GM21737 (cell line): ENCODE measurements around the gene RASGRP1.
A peak's percentile ranks its signal among the peaks of the same experiment; 100 is the strongest.

Experiments used
- ATAC-seq: cut with Tn5 transposase; IDR thresholded peaks from one replicate; pipeline ENCODE4 v1.9.1; 2021; ENCODE audit warnings: mild to moderate bottlenecking, moderate library complexity; ENCODE audit not compliant: unreplicated experiment

Gene RASGRP1

GRCh38 chr15:38463893-38464292 lies 100.7 kb downstream of the RASGRP1 start:
- no peak for ATAC-seq

GRCh38 chr15:38461066-38461833 lies 103.4 kb downstream of the RASGRP1 start:
- peak; percentile 51 for ATAC-seq

GRCh38 chr15:38460543-38460942 lies 104.1 kb downstream of the RASGRP1 start:
- ATAC-seq: no peak

GRCh38 chr15:38459480-38459879 lies 105.1 kb downstream of the RASGRP1 start:
- ATAC-seq: no peak

- no peak for ATAC-seq
Measured at GRCh38 chr15:38458646-38459045, 106.0 kb downstream of the RASGRP1 start.

GRCh38 chr15:38455092-38455491 lies 109.5 kb downstream of the RASGRP1 start:
- no peak for ATAC-seq

GRCh38 chr15:38454696-38455090 lies 109.9 kb downstream of the RASGRP1 start:
- peak; percentile 10 for ATAC-seq

- ATAC-seq: peak; percentile 88
Measured at GRCh38 chr15:38453971-38454695, 110.5 kb downstream of the RASGRP1 start, which contains the start of gene FAM98B. Gene FAM98B, plus strand, starts transcription at chr15:38454127. Its CDS starts 35 bp downstream, at chr15:38454162.

GRCh38 chr15:38441130-38441519 lies 123.5 kb downstream of the RASGRP1 start:
- ATAC-seq: no peak

GRCh38 chr15:38440353-38441129 lies 124.1 kb downstream of the RASGRP1 start:
- ATAC-seq: peak; percentile 70
